ENCODE data around the gene MTCL1. TPM values are rescaled to one million over a fixed set of nuclear protein-coding genes. Genes with fewer than 3 reads are reported as not detected.

The MTCL1 gene
- total RNA-seq, 1 experiment from 2014 or later: 22.7 TPM

DNA sequence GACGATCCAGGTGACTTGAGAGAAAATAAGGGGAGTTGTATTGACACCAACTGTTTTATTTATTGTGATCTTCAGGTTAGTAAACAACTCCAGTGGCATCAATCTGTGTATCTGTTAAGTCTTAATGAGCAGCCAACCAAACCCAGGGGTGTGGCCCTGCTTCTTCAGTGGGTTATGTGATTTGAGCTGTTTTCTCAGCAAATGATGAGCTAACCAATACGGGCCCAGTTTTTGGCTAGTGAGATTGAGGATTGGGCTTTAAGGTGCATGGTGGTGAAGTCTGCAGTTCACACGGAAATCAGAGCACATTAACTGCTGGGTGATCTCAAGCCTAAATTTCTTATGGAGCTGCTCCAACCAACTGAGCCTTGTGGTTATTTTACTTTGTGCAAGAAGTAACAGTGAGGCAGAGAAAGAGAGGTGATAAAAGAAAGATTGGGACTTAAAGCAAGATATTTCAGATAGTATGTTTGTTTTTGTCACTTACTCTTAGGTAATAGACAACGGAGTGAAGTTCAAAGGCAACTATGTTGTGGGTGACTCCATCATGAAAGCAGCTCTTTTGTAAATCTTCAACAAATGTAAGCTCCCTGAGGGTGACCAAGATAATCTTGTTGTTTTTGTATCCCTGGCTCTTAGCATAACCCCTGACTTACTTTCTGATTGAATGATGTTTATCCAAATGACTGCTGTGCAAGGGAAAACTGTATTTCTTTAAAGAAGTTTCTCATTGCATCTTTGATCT, 2.4 kb downstream of the MTCL1 start (continued):
- TF ChIP-seq, protein P1, sequence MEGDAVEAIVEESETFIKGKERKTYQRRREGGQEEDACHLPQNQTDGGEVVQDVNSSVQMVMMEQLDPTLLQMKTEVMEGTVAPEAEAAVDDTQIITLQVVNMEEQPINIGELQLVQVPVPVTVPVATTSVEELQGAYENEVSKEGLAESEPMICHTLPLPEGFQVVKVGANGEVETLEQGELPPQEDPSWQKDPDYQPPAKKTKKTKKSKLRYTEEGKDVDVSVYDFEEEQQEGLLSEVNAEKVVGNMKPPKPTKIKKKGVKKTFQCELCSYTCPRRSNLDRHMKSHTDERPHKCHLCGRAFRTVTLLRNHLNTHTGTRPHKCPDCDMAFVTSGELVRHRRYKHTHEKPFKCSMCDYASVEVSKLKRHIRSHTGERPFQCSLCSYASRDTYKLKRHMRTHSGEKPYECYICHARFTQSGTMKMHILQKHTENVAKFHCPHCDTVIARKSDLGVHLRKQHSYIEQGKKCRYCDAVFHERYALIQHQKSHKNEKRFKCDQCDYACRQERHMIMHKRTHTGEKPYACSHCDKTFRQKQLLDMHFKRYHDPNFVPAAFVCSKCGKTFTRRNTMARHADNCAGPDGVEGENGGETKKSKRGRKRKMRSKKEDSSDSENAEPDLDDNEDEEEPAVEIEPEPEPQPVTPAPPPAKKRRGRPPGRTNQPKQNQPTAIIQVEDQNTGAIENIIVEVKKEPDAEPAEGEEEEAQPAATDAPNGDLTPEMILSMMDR (IDR thresholded peaks at IDR 0.05 in 2 of 3, conservative IDR thresholded peaks at IDR 0.05 in 1 of 3; ENCODE audit: borderline replicate concordance in 1 of 3, insufficient read depth in 1 of 3, low read depth in 2 of 3, low read length in 2 of 3): no peak
- TF ChIP-seq YY1 (IDR thresholded peaks at IDR 0.05; ENCODE audit: extremely low read depth, insufficient replicate concordance, low read depth, low read length) (no peak), SP1 (IDR thresholded peaks at IDR 0.05; ENCODE audit: low read depth) (no peak), EZH2phosphoT487 (IDR thresholded peaks at IDR 0.05; ENCODE audit: borderline replicate concordance) (no peak), EGR1 (IDR thresholded peaks at IDR 0.05; ENCODE audit: low read depth) (no peak)

DNA sequence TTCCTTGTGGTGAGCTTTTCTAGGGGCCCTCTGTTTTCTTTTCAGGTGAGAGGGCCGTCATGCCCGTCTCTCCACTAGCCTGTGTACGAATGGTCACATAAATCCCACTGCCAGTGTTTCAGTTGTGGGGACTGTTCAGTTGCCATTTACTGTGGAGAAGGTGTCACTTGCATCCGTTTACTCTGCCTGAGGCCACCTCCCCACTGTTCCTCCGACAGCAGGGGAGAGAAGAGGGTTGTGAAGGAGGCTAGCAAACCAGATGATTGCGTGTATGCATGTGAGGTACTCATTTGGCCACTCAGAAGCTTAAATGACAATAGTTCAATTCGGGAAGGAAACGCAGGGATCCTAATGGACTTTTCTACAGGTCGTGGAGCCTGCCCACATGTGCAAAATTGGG, 3.3 kb downstream of the MTCL1 start:
- BruUV-seq (replicated peaks): no TSS peak
- H3K36me3 ChIP-seq (ENCODE audit: control insufficient read depth in 1 of 2, insufficient read depth in 2 of 2, low read length in 2 of 2): no peaks in the 10 kb centered on the region; a peak in 1 of 4 replicates
- ChIA-PET RAD21 (ENCODE audit: low non-redundant PET in 1 of 2, low total read pairs in 2 of 2, uncharacterized antibody in 2 of 2, unreplicated experiment in 2 of 2) (no interaction called here), POLR2A (no interaction called here), CTCF (no interaction called here)
- H3K9me3 ChIP-seq (ENCODE audit: control insufficient read depth in 1 of 2, insufficient read depth in 1 of 2, low read depth in 1 of 2, low read length in 2 of 2): no peaks in the 10 kb centered on the region
- H3K79me2 ChIP-seq (ENCODE audit: insufficient read depth, low read length): peaks cover 55% of the 10 kb centered on the region
- ATAC-seq: no peak
- H3K27me3 ChIP-seq (ENCODE audit: insufficient read depth, low read length): no peaks in the 10 kb centered on the region
- H4K20me1 ChIP-seq (ENCODE audit: insufficient read depth): no peaks in the 10 kb centered on the region
- H3K27ac ChIP-seq (ENCODE audit: low read depth, low read length): no peak overlapping the region
- DNase-seq (ENCODE audit: low read depth, low spot score): no peak
- no peak overlapping the region for H3K4me3 ChIP-seq (replicated peaks in 1 of 2; ENCODE audit: low read depth in 1 of 2, low read length in 2 of 2)
- H3K9ac ChIP-seq (ENCODE audit: low read length): no peak overlapping the region
- no peak overlapping the region for H3K4me2 ChIP-seq (ENCODE audit: low read length)
- H3K9me2 ChIP-seq (ENCODE audit: insufficient read depth): no peaks in the 10 kb centered on the region
- no peak overlapping the region for H2AFZ ChIP-seq (ENCODE audit: low read depth, low read length, poor library complexity, severe bottlenecking)
- TF ChIP-seq SIN3A (IDR thresholded peaks at IDR 0.05; ENCODE audit: low read depth): no peak
- TF ChIP-seq, protein P1 (IDR thresholded peaks at IDR 0.05 in 2 of 3, conservative IDR thresholded peaks at IDR 0.05 in 1 of 3; ENCODE audit: borderline replicate concordance in 1 of 3, insufficient read depth in 1 of 3, low read depth in 2 of 3, low read length in 2 of 3): no peak
- TF ChIP-seq EZH2phosphoT487 (IDR thresholded peaks at IDR 0.05; ENCODE audit: borderline replicate concordance): no peak
- TF ChIP-seq EGR1 (IDR thresholded peaks at IDR 0.05; ENCODE audit: low read depth): no peak
- no peak for TF ChIP-seq TCF7L2 (IDR thresholded peaks at IDR 0.05; ENCODE audit: borderline replicate concordance, extremely low read depth, insufficient read depth, insufficient read length)
- TF ChIP-seq SRF (IDR thresholded peaks at IDR 0.05; ENCODE audit: low read depth): no peak
- TF ChIP-seq POLR2A (IDR thresholded peaks at IDR 0.05; ENCODE audit: borderline replicate concordance, extremely low read depth, insufficient read depth, insufficient read length): no peak
- TF ChIP-seq, protein P2, sequence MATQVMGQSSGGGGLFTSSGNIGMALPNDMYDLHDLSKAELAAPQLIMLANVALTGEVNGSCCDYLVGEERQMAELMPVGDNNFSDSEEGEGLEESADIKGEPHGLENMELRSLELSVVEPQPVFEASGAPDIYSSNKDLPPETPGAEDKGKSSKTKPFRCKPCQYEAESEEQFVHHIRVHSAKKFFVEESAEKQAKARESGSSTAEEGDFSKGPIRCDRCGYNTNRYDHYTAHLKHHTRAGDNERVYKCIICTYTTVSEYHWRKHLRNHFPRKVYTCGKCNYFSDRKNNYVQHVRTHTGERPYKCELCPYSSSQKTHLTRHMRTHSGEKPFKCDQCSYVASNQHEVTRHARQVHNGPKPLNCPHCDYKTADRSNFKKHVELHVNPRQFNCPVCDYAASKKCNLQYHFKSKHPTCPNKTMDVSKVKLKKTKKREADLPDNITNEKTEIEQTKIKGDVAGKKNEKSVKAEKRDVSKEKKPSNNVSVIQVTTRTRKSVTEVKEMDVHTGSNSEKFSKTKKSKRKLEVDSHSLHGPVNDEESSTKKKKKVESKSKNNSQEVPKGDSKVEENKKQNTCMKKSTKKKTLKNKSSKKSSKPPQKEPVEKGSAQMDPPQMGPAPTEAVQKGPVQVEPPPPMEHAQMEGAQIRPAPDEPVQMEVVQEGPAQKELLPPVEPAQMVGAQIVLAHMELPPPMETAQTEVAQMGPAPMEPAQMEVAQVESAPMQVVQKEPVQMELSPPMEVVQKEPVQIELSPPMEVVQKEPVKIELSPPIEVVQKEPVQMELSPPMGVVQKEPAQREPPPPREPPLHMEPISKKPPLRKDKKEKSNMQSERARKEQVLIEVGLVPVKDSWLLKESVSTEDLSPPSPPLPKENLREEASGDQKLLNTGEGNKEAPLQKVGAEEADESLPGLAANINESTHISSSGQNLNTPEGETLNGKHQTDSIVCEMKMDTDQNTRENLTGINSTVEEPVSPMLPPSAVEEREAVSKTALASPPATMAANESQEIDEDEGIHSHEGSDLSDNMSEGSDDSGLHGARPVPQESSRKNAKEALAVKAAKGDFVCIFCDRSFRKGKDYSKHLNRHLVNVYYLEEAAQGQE (IDR thresholded peaks at IDR 0.05; ENCODE audit: low read depth): no peak
- no peak for TF ChIP-seq EZH2 (IDR thresholded peaks at IDR 0.05)
- TF ChIP-seq, protein P3, sequence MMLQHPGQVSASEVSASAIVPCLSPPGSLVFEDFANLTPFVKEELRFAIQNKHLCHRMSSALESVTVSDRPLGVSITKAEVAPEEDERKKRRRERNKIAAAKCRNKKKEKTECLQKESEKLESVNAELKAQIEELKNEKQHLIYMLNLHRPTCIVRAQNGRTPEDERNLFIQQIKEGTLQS (IDR thresholded peaks at IDR 0.05): no peak
- intact Hi-C loops (cut with micrococcal nuclease): no loop called here
- peaks cover 16 to 26% of the 10 kb centered on the region in 2 experiments; a peak in 3 of 4 replicates for H3K4me1 ChIP-seq (ENCODE audit: control insufficient read depth in 1 of 2, insufficient read depth in 2 of 2, low read length in 2 of 2)

All from HCT116 (cell line).